ENCODE data around the gene DUSP15. TPM values are rescaled to one million over a fixed set of nuclear protein-coding genes. Genes with fewer than 3 reads are reported as not detected.

DUSP15 gene
- total RNA-seq, 1 donor from 2014 or later = 8.4 TPM

- DNase-seq (ENCODE audit: low spot score in 2 of 2, unreplicated experiment in 2 of 2) = no peak
- Mint-ChIP-seq H3K9me3 (no peaks in the 10 kb centered on the region), H3K4me1 (peaks cover 4% of the 10 kb centered on the region), H3K27ac (no peak overlapping the region), H3K27me3 (ENCODE audit: low read depth) (peaks cover 4% of the 10 kb centered on the region), H3K4me3 (no peak overlapping the region), H3K36me3 (no peaks in the 10 kb centered on the region)
- no peak for TF ChIP-seq CTCF (IDR thresholded peaks at IDR 0.05; ENCODE audit: unreplicated experiment)
These were observed 38.1 kb upstream of the DUSP15 start for GRCh38 chr20:31908424-31908823.

- DNase-seq (ENCODE audit: low spot score in 2 of 2, unreplicated experiment in 2 of 2) = no peak
- no peaks in the 10 kb centered on the region for H3K36me3 Mint-ChIP-seq
These were observed 37.7 kb upstream of the DUSP15 start for GRCh38 chr20:31908016-31908415.

GRCh38 chr20:31907046-31907445 is 36.7 kb upstream of the DUSP15 start:
- no peak for TF ChIP-seq CTCF (IDR thresholded peaks at IDR 0.05; ENCODE audit: unreplicated experiment)
- Mint-ChIP-seq H3K9me3 (no peaks in the 10 kb centered on the region), H3K4me3 (no peak overlapping the region), H3K27me3 (ENCODE audit: low read depth) (peaks cover 4% of the 10 kb centered on the region), H3K36me3 (no peaks in the 10 kb centered on the region), H3K4me1 (no peaks in the 10 kb centered on the region), H3K27ac (no peak overlapping the region)
- no peak for DNase-seq (ENCODE audit: low spot score in 2 of 2, unreplicated experiment in 2 of 2)

More at GRCh38 chr20:31908016-31908415, 37.7 kb upstream of the DUSP15 start:
- Mint-ChIP-seq H3K4me3 (no peak overlapping the region), H3K27me3 (ENCODE audit: low read depth) (peaks cover 4% of the 10 kb centered on the region), H3K4me1 (peaks cover under 1% of the 10 kb centered on the region), H3K9me3 (no peaks in the 10 kb centered on the region), H3K27ac (no peak overlapping the region)
- no peak for TF ChIP-seq CTCF (IDR thresholded peaks at IDR 0.05; ENCODE audit: unreplicated experiment)

GRCh38 chr20:31906001-31906400 is 35.7 kb upstream of the DUSP15 start:
- no peaks in the 10 kb centered on the region for H3K9me3 Mint-ChIP-seq
- no peak overlapping the region for H3K4me3 Mint-ChIP-seq
- no peaks in the 10 kb centered on the region for H3K36me3 Mint-ChIP-seq
- no peak overlapping the region for H3K27ac Mint-ChIP-seq
- H3K4me1 Mint-ChIP-seq = no peaks in the 10 kb centered on the region
- TF ChIP-seq CTCF (IDR thresholded peaks at IDR 0.05; ENCODE audit: unreplicated experiment) = no peak
- no peak for DNase-seq (ENCODE audit: low spot score in 2 of 2, unreplicated experiment in 2 of 2)
- H3K27me3 Mint-ChIP-seq (ENCODE audit: low read depth) = peaks cover 4% of the 10 kb centered on the region

GRCh38 chr20:31903627-31904386 is 33.5 kb upstream of the DUSP15 start:
- H3K9me3 Mint-ChIP-seq = no peaks in the 10 kb centered on the region

More at GRCh38 chr20:31903627-31904386, 33.5 kb upstream of the DUSP15 start:
- H3K4me3 Mint-ChIP-seq = no peak overlapping the region
- peaks cover 11% of the 10 kb centered on the region for H3K27me3 Mint-ChIP-seq (ENCODE audit: low read depth)
- H3K36me3 Mint-ChIP-seq = no peaks in the 10 kb centered on the region
- H3K4me1 Mint-ChIP-seq = no peaks in the 10 kb centered on the region
- no peak overlapping the region for H3K27ac Mint-ChIP-seq
- DNase-seq (ENCODE audit: low spot score in 2 of 2, unreplicated experiment in 2 of 2) = no peak
- no peak for TF ChIP-seq CTCF (IDR thresholded peaks at IDR 0.05; ENCODE audit: unreplicated experiment)

Data from mesothelial cell of epicardium (in vitro differentiated cells).